Measurements from ENCODE around the gene DMD.

DNA sequence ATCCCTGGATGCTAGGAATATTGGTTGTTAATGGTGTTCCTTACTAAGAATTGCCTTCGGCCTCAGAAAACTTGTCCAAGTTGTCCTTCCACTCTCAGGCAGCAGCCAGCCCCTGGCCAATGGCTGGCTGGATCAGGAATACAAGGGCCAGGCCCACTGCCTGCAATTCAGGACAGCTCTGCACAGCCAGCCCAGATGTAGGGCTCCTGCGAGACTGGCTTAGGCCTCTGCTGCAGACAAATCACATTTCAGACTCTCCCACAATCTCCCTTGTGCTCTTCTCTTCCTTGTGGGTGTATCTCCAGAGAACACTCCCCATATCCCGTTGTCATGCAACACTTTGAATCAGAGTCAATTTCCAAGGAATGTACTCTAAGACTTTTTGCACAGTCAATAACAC lies 1391.9 kb downstream of the DMD start:
- TF ChIP-seq EZH2 (IDR thresholded peaks at IDR 0.05; ENCODE audit: low read length, missing control alignments), result no peak
- TF ChIP-seq, protein P1, sequence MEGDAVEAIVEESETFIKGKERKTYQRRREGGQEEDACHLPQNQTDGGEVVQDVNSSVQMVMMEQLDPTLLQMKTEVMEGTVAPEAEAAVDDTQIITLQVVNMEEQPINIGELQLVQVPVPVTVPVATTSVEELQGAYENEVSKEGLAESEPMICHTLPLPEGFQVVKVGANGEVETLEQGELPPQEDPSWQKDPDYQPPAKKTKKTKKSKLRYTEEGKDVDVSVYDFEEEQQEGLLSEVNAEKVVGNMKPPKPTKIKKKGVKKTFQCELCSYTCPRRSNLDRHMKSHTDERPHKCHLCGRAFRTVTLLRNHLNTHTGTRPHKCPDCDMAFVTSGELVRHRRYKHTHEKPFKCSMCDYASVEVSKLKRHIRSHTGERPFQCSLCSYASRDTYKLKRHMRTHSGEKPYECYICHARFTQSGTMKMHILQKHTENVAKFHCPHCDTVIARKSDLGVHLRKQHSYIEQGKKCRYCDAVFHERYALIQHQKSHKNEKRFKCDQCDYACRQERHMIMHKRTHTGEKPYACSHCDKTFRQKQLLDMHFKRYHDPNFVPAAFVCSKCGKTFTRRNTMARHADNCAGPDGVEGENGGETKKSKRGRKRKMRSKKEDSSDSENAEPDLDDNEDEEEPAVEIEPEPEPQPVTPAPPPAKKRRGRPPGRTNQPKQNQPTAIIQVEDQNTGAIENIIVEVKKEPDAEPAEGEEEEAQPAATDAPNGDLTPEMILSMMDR (conservative IDR thresholded peaks at IDR 0.05 in 1 of 2, IDR thresholded peaks at IDR 0.05 in 1 of 2; ENCODE audit: low read depth in 1 of 2, low read length in 2 of 2), result no peak
